Measurements from ENCODE around the gene RERE.

DNA sequence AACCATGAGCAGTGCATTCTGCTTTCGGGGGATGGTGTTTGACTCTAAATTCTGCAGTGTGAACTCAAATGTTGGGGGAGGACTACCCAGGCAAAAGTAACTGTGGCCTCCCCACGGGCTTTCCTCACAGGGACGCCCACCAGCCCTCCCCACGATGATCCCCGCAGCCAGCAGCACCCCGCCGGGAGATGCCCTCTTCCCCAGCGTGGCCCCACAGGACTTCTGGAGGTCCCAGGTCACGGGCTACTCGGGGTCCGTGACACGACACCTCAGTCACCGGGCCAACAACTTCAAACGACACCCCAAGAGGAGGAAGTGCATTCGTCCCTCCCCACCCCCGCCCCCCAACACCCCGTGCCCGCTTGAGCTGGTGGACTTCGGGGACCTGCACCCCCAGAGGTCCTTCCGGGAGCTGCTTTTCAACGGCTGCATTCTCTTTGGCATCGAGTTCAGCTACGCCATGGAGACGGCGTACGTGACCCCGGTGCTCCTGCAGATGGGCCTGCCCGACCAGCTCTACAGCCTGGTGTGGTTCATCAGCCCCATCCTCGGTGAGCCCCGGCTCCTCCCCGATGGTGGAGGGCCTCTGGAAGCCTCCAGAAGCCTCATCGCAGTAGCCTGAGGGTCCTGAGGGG, 493.1 kb downstream of the RERE start:
- TF ChIP-seq, protein P1, sequence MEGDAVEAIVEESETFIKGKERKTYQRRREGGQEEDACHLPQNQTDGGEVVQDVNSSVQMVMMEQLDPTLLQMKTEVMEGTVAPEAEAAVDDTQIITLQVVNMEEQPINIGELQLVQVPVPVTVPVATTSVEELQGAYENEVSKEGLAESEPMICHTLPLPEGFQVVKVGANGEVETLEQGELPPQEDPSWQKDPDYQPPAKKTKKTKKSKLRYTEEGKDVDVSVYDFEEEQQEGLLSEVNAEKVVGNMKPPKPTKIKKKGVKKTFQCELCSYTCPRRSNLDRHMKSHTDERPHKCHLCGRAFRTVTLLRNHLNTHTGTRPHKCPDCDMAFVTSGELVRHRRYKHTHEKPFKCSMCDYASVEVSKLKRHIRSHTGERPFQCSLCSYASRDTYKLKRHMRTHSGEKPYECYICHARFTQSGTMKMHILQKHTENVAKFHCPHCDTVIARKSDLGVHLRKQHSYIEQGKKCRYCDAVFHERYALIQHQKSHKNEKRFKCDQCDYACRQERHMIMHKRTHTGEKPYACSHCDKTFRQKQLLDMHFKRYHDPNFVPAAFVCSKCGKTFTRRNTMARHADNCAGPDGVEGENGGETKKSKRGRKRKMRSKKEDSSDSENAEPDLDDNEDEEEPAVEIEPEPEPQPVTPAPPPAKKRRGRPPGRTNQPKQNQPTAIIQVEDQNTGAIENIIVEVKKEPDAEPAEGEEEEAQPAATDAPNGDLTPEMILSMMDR (IDR thresholded peaks at IDR 0.05; ENCODE audit: insufficient read depth, low read depth, low read length): no peak
- no peak for TF ChIP-seq EZH2 (IDR thresholded peaks at IDR 0.05; ENCODE audit: insufficient read depth, low read length)
